ENCODE results near the gene ACKR1.

DNA sequence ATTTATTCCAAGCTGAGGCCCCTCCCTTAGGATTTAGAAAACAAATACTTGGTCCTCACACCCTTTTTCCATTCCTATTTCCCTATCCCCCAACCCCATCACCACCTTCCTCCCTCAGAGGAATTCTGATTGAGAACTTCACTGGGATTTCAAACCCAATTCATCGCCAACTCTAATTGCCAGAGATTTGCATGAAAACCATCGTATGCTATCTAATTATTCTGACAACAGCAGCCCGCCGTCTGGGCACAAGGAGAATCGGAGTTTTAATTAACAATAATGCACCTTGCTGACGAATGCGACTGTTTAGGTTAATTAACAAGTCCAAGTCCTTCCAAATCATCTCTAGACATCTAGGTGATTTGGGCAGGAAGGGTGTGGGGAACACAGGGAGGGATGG, 4.4 kb downstream of the ACKR1 start:
- TF ChIP-seq POLR2A (IDR thresholded peaks at IDR 0.05) = no peak
- TF ChIP-seq, protein P1, sequence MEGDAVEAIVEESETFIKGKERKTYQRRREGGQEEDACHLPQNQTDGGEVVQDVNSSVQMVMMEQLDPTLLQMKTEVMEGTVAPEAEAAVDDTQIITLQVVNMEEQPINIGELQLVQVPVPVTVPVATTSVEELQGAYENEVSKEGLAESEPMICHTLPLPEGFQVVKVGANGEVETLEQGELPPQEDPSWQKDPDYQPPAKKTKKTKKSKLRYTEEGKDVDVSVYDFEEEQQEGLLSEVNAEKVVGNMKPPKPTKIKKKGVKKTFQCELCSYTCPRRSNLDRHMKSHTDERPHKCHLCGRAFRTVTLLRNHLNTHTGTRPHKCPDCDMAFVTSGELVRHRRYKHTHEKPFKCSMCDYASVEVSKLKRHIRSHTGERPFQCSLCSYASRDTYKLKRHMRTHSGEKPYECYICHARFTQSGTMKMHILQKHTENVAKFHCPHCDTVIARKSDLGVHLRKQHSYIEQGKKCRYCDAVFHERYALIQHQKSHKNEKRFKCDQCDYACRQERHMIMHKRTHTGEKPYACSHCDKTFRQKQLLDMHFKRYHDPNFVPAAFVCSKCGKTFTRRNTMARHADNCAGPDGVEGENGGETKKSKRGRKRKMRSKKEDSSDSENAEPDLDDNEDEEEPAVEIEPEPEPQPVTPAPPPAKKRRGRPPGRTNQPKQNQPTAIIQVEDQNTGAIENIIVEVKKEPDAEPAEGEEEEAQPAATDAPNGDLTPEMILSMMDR (IDR thresholded peaks at IDR 0.05) = no peak
